ENCODE measurements around the gene C12orf76. TPM values are rescaled to one million over a fixed set of nuclear protein-coding genes. Genes with fewer than 3 reads are reported as not detected.

The C12orf76 gene
- total and polyA plus RNA-seq, 2 of the 13 experiments (the other 11 are each of a cell fraction or from before 2014, with no cell fraction given), result 15.8 to 38.4 TPM

DNA sequence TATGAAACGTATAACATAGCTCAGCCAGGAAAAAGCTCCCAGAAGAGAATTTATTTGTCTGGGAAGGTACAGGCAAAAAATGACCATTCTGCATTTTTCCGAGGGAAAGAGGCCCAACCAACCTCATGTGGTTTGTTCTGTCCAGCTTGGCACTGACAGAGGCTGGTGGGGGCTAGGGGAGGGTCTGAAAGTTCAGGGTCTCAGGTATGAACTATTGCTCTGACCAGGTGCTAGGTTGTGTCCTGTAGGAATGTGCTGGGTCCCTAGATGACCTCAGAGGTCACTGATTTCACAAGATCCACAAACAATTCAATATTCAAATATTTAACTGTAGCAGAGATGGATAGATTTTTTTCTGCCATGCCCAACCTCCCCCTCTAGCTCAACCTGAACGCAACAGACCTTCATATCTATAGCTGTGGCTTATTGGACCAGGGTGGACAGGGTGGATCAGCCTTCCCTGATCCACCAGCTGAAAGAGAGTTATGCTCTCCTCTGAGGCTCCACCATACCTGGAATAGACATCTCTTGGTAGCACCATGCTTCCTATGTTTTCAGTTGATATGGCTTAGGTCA lies 42.9 kb upstream of the C12orf76 start (continued):
- no peak for TF ChIP-seq ZBTB44 (CRISPR knock-in tag; IDR thresholded peaks at IDR 0.05)
- TF ChIP-seq ZNF326 (CRISPR knock-in tag; IDR thresholded peaks at IDR 0.05; ENCODE audit: borderline replicate concordance), result no peak
- TF ChIP-seq, protein P1, sequence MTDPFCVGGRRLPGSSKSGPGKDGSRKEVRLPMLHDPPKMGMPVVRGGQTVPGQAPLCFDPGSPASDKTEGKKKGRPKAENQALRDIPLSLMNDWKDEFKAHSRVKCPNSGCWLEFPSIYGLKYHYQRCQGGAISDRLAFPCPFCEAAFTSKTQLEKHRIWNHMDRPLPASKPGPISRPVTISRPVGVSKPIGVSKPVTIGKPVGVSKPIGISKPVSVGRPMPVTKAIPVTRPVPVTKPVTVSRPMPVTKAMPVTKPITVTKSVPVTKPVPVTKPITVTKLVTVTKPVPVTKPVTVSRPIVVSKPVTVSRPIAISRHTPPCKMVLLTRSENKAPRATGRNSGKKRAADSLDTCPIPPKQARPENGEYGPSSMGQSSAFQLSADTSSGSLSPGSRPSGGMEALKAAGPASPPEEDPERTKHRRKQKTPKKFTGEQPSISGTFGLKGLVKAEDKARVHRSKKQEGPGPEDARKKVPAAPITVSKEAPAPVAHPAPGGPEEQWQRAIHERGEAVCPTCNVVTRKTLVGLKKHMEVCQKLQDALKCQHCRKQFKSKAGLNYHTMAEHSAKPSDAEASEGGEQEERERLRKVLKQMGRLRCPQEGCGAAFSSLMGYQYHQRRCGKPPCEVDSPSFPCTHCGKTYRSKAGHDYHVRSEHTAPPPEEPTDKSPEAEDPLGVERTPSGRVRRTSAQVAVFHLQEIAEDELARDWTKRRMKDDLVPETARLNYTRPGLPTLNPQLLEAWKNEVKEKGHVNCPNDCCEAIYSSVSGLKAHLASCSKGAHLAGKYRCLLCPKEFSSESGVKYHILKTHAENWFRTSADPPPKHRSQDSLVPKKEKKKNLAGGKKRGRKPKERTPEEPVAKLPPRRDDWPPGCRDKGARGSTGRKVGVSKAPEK (CRISPR knock-in tag; IDR thresholded peaks at IDR 0.05; ENCODE audit: borderline replicate concordance), result no peak
- TF ChIP-seq ZNF784 (CRISPR knock-in tag; IDR thresholded peaks at IDR 0.05; ENCODE audit: borderline replicate concordance), result no peak
- no peak for TF ChIP-seq CTCF (CRISPR knock-in tag; IDR thresholded peaks at IDR 0.05)
- TF ChIP-seq POLR2A (IDR thresholded peaks at IDR 0.05; ENCODE audit: insufficient read depth in 1 of 2, low read depth in 2 of 2, low read length in 2 of 2), result peak; percentile 18 to 28; a peak in 1 of 4 replicates
- no peak for TF ChIP-seq MXD4 (CRISPR knock-in tag; IDR thresholded peaks at IDR 0.05)
- no peak for TF ChIP-seq ZNF558 (CRISPR knock-in tag; IDR thresholded peaks at IDR 0.05; ENCODE audit: borderline replicate concordance)
- TF ChIP-seq SOX13 (IDR thresholded peaks at IDR 0.05), result no peak
- peak in 1 of 2 experiments; percentile 86; a peak in 2 of 4 replicates for TF ChIP-seq SOX13 (CRISPR knock-in tag; conservative IDR thresholded peaks at IDR 0.05 in 1 of 2, IDR thresholded peaks at IDR 0.05 in 1 of 2)
- TF ChIP-seq CENPX (CRISPR knock-in tag; IDR thresholded peaks at IDR 0.05), result no peak
- TF ChIP-seq ZNF816 (CRISPR knock-in tag; IDR thresholded peaks at IDR 0.05; ENCODE audit: borderline replicate concordance), result no peak; the same call in 1 of the 2 replicates
- no peak for TF ChIP-seq ZMYM3 (CRISPR knock-in tag; IDR thresholded peaks at IDR 0.05)
- TF ChIP-seq SAFB2 (CRISPR knock-in tag; IDR thresholded peaks at IDR 0.05; ENCODE audit: borderline replicate concordance, low read depth), result no peak; the same call in 1 of the 2 replicates
- TF ChIP-seq ZSCAN30 (CRISPR knock-in tag; IDR thresholded peaks at IDR 0.05), result peak; percentile 30; the same call in 1 of the 2 replicates
- TF ChIP-seq BCL3 (CRISPR knock-in tag; IDR thresholded peaks at IDR 0.05), result no peak
- no peak for TF ChIP-seq MTF1 (CRISPR knock-in tag; IDR thresholded peaks at IDR 0.05)
- TF ChIP-seq ZNF121 (CRISPR knock-in tag; IDR thresholded peaks at IDR 0.05), result peak; percentile 77; the same call in 1 of the 2 replicates
- TF ChIP-seq, protein P2, sequence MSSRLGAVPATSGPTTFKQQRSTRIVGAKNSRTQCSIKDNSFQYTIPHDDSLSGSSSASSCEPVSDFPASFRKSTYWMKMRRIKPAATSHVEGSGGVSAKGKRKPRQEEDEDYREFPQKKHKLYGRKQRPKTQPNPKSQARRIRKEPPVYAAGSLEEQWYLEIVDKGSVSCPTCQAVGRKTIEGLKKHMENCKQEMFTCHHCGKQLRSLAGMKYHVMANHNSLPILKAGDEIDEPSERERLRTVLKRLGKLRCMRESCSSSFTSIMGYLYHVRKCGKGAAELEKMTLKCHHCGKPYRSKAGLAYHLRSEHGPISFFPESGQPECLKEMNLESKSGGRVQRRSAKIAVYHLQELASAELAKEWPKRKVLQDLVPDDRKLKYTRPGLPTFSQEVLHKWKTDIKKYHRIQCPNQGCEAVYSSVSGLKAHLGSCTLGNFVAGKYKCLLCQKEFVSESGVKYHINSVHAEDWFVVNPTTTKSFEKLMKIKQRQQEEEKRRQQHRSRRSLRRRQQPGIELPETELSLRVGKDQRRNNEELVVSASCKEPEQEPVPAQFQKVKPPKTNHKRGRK (CRISPR knock-in tag; IDR thresholded peaks at IDR 0.05), result no peak

Measured in HepG2 (cell line).